SH-SY5Y (cell line): ENCODE results near the gene EXOC3.

Source experiments
- GATA2 ChIP-seq: IDR thresholded peaks from 2 replicates; pipeline ENCODE4 v1.6.1; 2011; ENCODE audit warnings: mild to moderate bottlenecking, low read depth, low read length
- GATA3 ChIP-seq: IDR thresholded peaks from 2 replicates; pipeline ENCODE4 v1.6.1; 2011; ENCODE audit warnings: low read depth, mild to moderate bottlenecking, low read length, moderate library complexity

- TF ChIP-seq GATA2 (no peak), GATA3 (no peak)
Measured at GRCh38 chr5:501105-501830, 58.3 kb downstream of the EXOC3 start.
